Camera-type eye (tissue), 1 donor: ENCODE measurements around the gene TTYH2. TPM values are rescaled to one million over a fixed set of nuclear protein-coding genes. Genes with fewer than 3 reads are reported as not detected.

Experiments
- total RNA-seq: library from RNA; depleted of rRNA; stranded (reverse); fragments of >200 nt; gene quantifications from one replicate; pipeline ENCODE4 v1.2.3, GENCODE V29; 2014

The TTYH2 gene, protein sequence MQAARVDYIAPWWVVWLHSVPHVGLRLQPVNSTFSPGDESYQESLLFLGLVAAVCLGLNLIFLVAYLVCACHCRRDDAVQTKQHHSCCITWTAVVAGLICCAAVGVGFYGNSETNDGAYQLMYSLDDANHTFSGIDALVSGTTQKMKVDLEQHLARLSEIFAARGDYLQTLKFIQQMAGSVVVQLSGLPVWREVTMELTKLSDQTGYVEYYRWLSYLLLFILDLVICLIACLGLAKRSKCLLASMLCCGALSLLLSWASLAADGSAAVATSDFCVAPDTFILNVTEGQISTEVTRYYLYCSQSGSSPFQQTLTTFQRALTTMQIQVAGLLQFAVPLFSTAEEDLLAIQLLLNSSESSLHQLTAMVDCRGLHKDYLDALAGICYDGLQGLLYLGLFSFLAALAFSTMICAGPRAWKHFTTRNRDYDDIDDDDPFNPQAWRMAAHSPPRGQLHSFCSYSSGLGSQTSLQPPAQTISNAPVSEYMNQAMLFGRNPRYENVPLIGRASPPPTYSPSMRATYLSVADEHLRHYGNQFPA
- total RNA-seq, result 52.5 TPM

DNA sequence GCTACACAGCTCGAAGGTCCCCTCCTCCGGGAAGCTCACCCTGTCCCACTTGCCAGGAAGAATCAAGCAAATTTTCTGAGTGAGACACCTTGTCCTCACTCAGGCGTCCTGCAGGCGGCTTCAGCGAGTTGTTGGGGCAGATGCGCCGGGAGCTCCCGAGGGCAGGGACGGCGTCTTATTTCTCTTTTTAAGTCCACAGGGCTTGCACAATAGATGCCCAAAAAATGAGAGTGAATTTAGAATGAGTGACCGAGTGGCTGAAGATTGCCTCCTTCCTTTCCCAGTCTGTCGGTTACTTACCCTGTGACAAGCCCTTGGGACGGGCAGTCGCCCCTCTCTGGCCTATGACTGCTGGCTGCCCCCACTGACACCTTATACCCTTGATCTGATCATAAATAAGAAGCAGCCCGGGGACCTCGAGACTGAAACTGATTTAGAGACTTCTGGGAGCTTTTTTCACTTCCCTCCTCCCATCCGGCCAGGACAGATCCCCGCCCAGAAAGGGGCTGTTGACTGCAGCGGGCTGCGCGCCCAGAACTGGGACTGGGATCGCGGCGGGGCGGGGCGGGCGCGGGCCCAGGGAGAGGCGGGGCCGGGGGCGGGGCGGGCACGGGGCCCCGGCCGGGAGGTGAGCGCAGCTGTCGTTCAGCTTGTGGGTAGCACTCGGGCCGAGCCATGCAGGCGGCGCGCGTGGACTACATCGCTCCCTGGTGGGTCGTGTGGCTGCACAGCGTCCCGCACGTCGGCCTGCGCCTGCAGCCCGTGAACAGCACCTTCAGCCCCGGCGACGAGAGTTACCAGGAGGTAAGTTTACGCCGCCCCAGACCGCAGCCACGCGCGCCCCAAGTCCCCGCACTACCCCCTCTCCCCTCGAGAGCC, at the start of gene TTYH2:
Gene TTYH2 (plus strand): TSS at position 659 of the 879 bp plus-strand sequence. CDS start 17 bp downstream, at position 676.

GRCh38 chr17:74203439-74204240, 9.7 kb upstream of the TTYH2 start, which contains the start of gene RPL38:
Gene RPL38 (plus strand): TSS chr17:74203678. CDS start chr17:74203956, 278 bp downstream.

DNA sequence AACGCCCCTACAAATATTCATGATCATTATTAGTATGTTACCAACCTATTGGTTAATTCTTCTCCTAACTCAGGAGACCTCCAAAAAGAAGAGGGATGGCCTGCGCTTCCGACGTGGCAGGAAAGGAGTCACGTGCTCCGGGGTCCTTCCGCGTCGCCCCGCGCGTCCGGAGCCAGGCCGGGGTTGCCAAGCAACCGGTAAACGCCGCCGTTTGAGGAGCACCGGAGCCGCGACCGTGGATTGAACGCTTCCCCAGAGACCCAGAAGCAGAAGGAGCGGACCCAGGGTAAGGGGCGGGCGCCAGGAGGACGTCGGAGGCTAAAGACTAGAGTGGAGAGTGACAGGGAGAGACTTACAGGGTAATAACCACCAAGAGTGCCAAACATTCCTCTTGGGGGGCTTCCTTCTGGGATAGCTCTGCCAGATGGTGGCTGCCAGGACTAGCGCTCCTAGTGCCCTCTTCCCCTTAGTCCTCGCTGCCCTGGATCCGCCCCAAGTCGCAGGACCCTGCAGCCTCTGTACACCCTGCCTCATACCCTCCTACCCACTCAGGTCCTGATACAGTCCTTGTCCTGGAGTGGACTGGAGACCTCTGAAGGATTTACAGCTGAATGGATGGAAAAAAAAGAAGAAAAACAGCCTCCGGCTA, 60.8 kb downstream of the TTYH2 start, which contains the start of gene DNAI2:
Gene DNAI2 (plus strand): TSS at position 175 of the 649 bp plus-strand sequence. CDS start 7,584 bp downstream, outside the sequence.

Other genes with a start within 250 kb of the TTYH2 start
- 214 TPM for gene RPL38, start 9.9 kb upstream of the TTYH2 start, total RNA-seq
- gene DNAI2, start 60.7 kb downstream of the TTYH2 start, total RNA-seq, result 0.44 TPM
- 18.6 TPM for gene KIF19, start 112.7 kb downstream of the TTYH2 start, total RNA-seq
- 8.9 TPM for gene BTBD17, start 148.3 kb downstream of the TTYH2 start, total RNA-seq
- gene GPR142, start 153.9 kb downstream of the TTYH2 start, total RNA-seq, result 0.44 TPM
- gene GPRC5C, start 218.5 kb downstream of the TTYH2 start, total RNA-seq, result 23.6 TPM